Sigmoid colon (tissue), 7 donors: ENCODE measurements around the gene ASAP2. TPM values are rescaled to one million over a fixed set of nuclear protein-coding genes. Genes with fewer than 3 reads are reported as not detected.
"Not testable (repeated sequence)": the region's sequence is repeated elsewhere in the genome, so short reads cannot be mapped to it uniquely, and the experiment has no call there.

Experiments used
- DNase-seq: peaks from one replicate; pipeline ENCODE4 v3.0.0-alpha.2; 2019
- H3K27ac ChIP-seq, 4 donors: fragments of 200-600 bp; sonication (generic); one replicate each; pipeline ENCODE4 v1.5.1; 2016 to 2019; ENCODE audit warnings: mild to moderate bottlenecking in 1 of 4
- H3K27me3 ChIP-seq, 3 donors: fragments of 200-600 bp; sonication (generic); one replicate each; pipeline ENCODE4 v1.5.1; 2019; ENCODE audit warnings: mild to moderate bottlenecking in 1 of 3
- H3K36me3 ChIP-seq, 4 donors: fragments of 200-600 bp; sonication (generic); one replicate each; pipeline ENCODE4 v1.5.1; 2016 to 2019
- H3K4me1 ChIP-seq, 4 donors: fragments of 200-600 bp; sonication (generic); one replicate each; pipeline ENCODE4 v1.5.1; 2017 to 2019
- H3K4me3 ChIP-seq, 4 donors: fragments of 200-600 bp; sonication (generic); one replicate each; pipeline ENCODE4 v1.5.1; 2017 to 2019; ENCODE audit warnings: mild to moderate bottlenecking in 2 of 4, moderate library complexity in 1 of 4
- H3K9me3 ChIP-seq, 4 donors: fragments of 200-600 bp in 3 of 4; sonication (generic) in 3 of 4; one replicate each; pipeline versions ENCODE4 v1.5.1 to v1.6.1; 2013 to 2019
- CTCF ChIP-seq, 4 experiments: fragments of 450-650 bp in 3 of 4; fragments of 200-600 bp in 1 of 4; IDR thresholded peaks; one replicate each; pipeline ENCODE4 v1.5.1; 2016 to 2019; ENCODE audit warnings: antibody characterized with exemption in 4 of 4, mild to moderate bottlenecking in 3 of 4, moderate library complexity in 2 of 4
- EP300 ChIP-seq, 4 donors: sonication (generic); formaldehyde crosslinking; IDR thresholded peaks; one replicate each; pipeline ENCODE4 v1.6.1; 2017; ENCODE audit warnings: antibody characterized with exemption in 4 of 4
- POLR2A ChIP-seq, 2 donors: fragments of 450-650 bp; IDR thresholded peaks; one replicate each; pipeline ENCODE4 v1.6.1; 2016; ENCODE audit warnings: antibody characterized with exemption in 2 of 2, mild to moderate bottlenecking in 2 of 2, moderate library complexity in 2 of 2
- POLR2AphosphoS5 ChIP-seq, 4 donors: sonication (generic); formaldehyde crosslinking; IDR thresholded peaks; one replicate each; pipeline ENCODE4 v1.6.1; 2017; ENCODE audit warnings: antibody characterized with exemption in 4 of 4
- WGBS, 2 donors: extraction: QIAGEN DNeasy Blood & Tissue Kit; methylation state at CpG; one replicate each; pipeline ENCODE4 v1.1.7; 2013; 5-methylcytosine and 5-hydroxymethylcytosine counted together
- intact Hi-C: fragments of 100-400 bp; cut with DNase I; formaldehyde crosslinking; loops from one replicate; pipeline ENCODE4 v1.15.1; 2023
- polyA plus RNA-seq, 3 donors: library from polyadenylated mRNA; stranded (reverse); fragments of 200-250 nt; gene quantifications; one replicate each; pipeline ENCODE4 v1.2.3, GENCODE V29; 2013
- total RNA-seq, 4 donors: library from RNA; depleted of rRNA; stranded (reverse); fragments of >200 nt; gene quantifications; one replicate each; pipeline ENCODE4 v1.1.0, GENCODE V29; 2016
- donor health status: healthy with polysubstance abuse.
- donor health status: Bipolar disorder and iron deficiency.
- donor health status: healthy.

Gene ASAP2
- total and polyA plus RNA-seq, 7 donors: 15.1 to 56.5 (median 25.8) TPM

- no peak for TF ChIP-seq EP300 (IDR thresholded peaks at IDR 0.05)
- TF ChIP-seq POLR2A (IDR thresholded peaks at IDR 0.05): no peak
- TF ChIP-seq POLR2AphosphoS5 (IDR thresholded peaks at IDR 0.05): no peak
- no peak for TF ChIP-seq CTCF (IDR thresholded peaks at IDR 0.05)
- no peaks in the 10 kb centered on the region for H3K36me3 ChIP-seq
- DNase-seq: no peak
- WGBS, 2 donors: 80 to 86% methylated on average over 5 of the region's 5 CpGs
- no peak overlapping the region for H3K27ac ChIP-seq
- no peaks in the 10 kb centered on the region for H3K27me3 ChIP-seq
- H3K4me1 ChIP-seq: peaks cover 0 to 47% (median 40%) of the 10 kb centered on the region in 4 donors
- intact Hi-C loops: no loop called here
- no peaks in the 10 kb centered on the region for H3K9me3 ChIP-seq
- H3K4me3 ChIP-seq: no peak overlapping the region
Observed at GRCh38 chr2:9266711-9267110, 60.1 kb downstream of the ASAP2 start.

- H3K9me3 ChIP-seq, H3K36me3 ChIP-seq, DNase-seq, intact Hi-C loops, H3K27ac ChIP-seq, H3K4me3 ChIP-seq, H3K27me3 ChIP-seq: not testable (repeated sequence)
- H3K4me1 ChIP-seq: peaks cover 0 to 42% (median 35%) of the 10 kb centered on the region in 4 donors
- 92 to 97% methylated on average over 3 of the region's 3 CpGs for WGBS, 2 donors
Observed at GRCh38 chr2:9267286-9267685, 60.7 kb downstream of the ASAP2 start.

GRCh38 chr2:9268301-9269080 lies 61.9 kb downstream of the ASAP2 start:
- Histone ChIP-seq H3K36me3 (no peaks in the 10 kb centered on the region), H3K4me1 (peaks cover 0 to 31% (median 24%) of the 10 kb centered on the region in 4 donors), H3K4me3 (no peak overlapping the region), H3K27ac (peak overlapping the region in 1 of 4 donors; percentile 17), H3K27me3 (no peaks in the 10 kb centered on the region), H3K9me3 (no peaks in the 10 kb centered on the region)
- WGBS, 2 donors: 67 to 84% methylated on average over 18 of the region's 18 CpGs
- TF ChIP-seq EP300 (IDR thresholded peaks at IDR 0.05) (no peak), CTCF (IDR thresholded peaks at IDR 0.05) (no peak), POLR2AphosphoS5 (IDR thresholded peaks at IDR 0.05) (no peak)
- intact Hi-C loops: no loop called here
- DNase-seq: no peak

- intact Hi-C loops: no loop called here
- H3K4me1 ChIP-seq: peaks cover 0 to 31% (median 18%) of the 10 kb centered on the region in 4 donors
- H3K4me3 ChIP-seq: no peak overlapping the region
- no peak overlapping the region for H3K27ac ChIP-seq
- DNase-seq: no peak
- H3K9me3 ChIP-seq: no peaks in the 10 kb centered on the region
- no peaks in the 10 kb centered on the region for H3K36me3 ChIP-seq
- H3K27me3 ChIP-seq: no peaks in the 10 kb centered on the region
- WGBS, 2 donors: 93 to 94% methylated on average over 10 of the region's 10 CpGs
- TF ChIP-seq POLR2A (IDR thresholded peaks at IDR 0.05) (no peak), POLR2AphosphoS5 (IDR thresholded peaks at IDR 0.05) (no peak), EP300 (IDR thresholded peaks at IDR 0.05) (no peak), CTCF (IDR thresholded peaks at IDR 0.05) (no peak)
Observed at GRCh38 chr2:9269295-9269694, 62.7 kb downstream of the ASAP2 start.

- Histone ChIP-seq H3K27ac (no peak overlapping the region), H3K27me3 (no peaks in the 10 kb centered on the region), H3K4me3 (no peak overlapping the region), H3K36me3 (no peaks in the 10 kb centered on the region), H3K4me1 (peaks cover 0 to 34% (median 18%) of the 10 kb centered on the region in 4 donors), H3K9me3 (no peaks in the 10 kb centered on the region)
- DNase-seq: no peak
- TF ChIP-seq POLR2A (IDR thresholded peaks at IDR 0.05) (no peak), CTCF (IDR thresholded peaks at IDR 0.05) (no peak), POLR2AphosphoS5 (IDR thresholded peaks at IDR 0.05) (no peak), EP300 (IDR thresholded peaks at IDR 0.05) (no peak)
- 85 to 91% methylated on average over 8 of the region's 8 CpGs for WGBS, 2 donors
- intact Hi-C loops: no loop called here
Observed at GRCh38 chr2:9269695-9270360, 63.2 kb downstream of the ASAP2 start.
